Endothelial cell of umbilical vein (primary cell): ENCODE measurements around the gene ZSWIM6. TPM values are rescaled to one million over a fixed set of nuclear protein-coding genes. Genes with fewer than 3 reads are reported as not detected.

Source experiments
- BruUV-seq: library from RNA; stranded (reverse); fragments of 400-500 nt; replicated peaks from 2 replicates; lab custom pipeline; 2021; lab: Mats Ljungman, UMichigan
- CTCF ChIA-PET: fragments of 300-600, 350-600 bp; sonication (Branson Sonifier 250); formaldehyde crosslinking; loops from one replicate; lab custom pipeline; 2021; ENCODE audit warnings: antibody characterized with exemption, inconsistent platforms; lab: Charles Lee
- POLR2A ChIA-PET: fragments of 300-600, 350-600 bp; sonication (Branson Sonifier 250); formaldehyde crosslinking; loops from one replicate; lab custom pipeline; 2021; ENCODE audit warnings: antibody characterized with exemption, inconsistent platforms; lab: Charles Lee
- DNase-seq: peaks from one replicate; pipeline ENCODE4 v3.0.0-alpha.2; 2011; ENCODE audit warnings: low read depth, low spot score
- FAIRE-seq: peaks from 2 replicates; lab custom pipeline; 2011; peaks lifted over from hg19 to GRCh38; lab: Jason Lieb, UNC
- H2AFZ ChIP-seq: 2 replicates; pipeline ENCODE4 v1.6.0; 2012; ENCODE audit warnings: low read depth, low read length, control low read depth, inconsistent platforms
- H3K27ac ChIP-seq: 2 replicates; pipeline ENCODE4 v1.5.1; 2011; ENCODE audit warnings: low read depth, mild to moderate bottlenecking, control low read depth, low read length, moderate library complexity; ENCODE audit not compliant: insufficient read depth
- H3K27me3 ChIP-seq, 2 experiments: 2 replicates each; pipeline versions ENCODE4 v1.6.0 to v1.6.1; 2011; ENCODE audit warnings: low read length in 2 of 2, mixed read lengths in 1 of 2; ENCODE audit not compliant: control insufficient read depth in 2 of 2, insufficient read depth in 2 of 2
- H3K36me3 ChIP-seq, 2 experiments: 2 replicates in 1 of 2; 3 replicates in 1 of 2; pipeline ENCODE4 v1.5.1; 2011; ENCODE audit warnings: low read length in 2 of 2, mild to moderate bottlenecking in 1 of 2, moderate library complexity in 1 of 2; ENCODE audit not compliant: control insufficient read depth in 2 of 2, insufficient read depth in 2 of 2; ENCODE audit errors: extremely low read depth in 1 of 2
- H3K4me1 ChIP-seq: 3 replicates; pipeline ENCODE4 v1.5.1; 2011; ENCODE audit warnings: mild to moderate bottlenecking, low read length; ENCODE audit not compliant: control insufficient read depth, insufficient read depth; ENCODE audit errors: extremely low read depth
- H3K4me2 ChIP-seq: 2 replicates; pipeline ENCODE4 v1.6.1; 2011; ENCODE audit warnings: low read length, control low read depth, mixed read lengths; ENCODE audit not compliant: insufficient read depth
- H3K4me3 ChIP-seq, 3 experiments: fragments of 200-600 bp in 1 of 3; sonication (generic), shearing (Covaris generic) in 1 of 3; replicated peaks in 1 of 3; 2 replicates each; pipeline ENCODE4 v1.5.1; 2011 to 2016; ENCODE audit warnings: control low read depth in 3 of 3, low read length in 3 of 3, mild to moderate bottlenecking in 2 of 3, inconsistent platforms in 1 of 3, low read depth in 1 of 3, moderate library complexity in 1 of 3; ENCODE audit not compliant: insufficient read depth in 1 of 3
- H3K79me2 ChIP-seq: 2 replicates; pipeline ENCODE4 v1.6.0; 2012; ENCODE audit warnings: low read length, inconsistent platforms; ENCODE audit not compliant: control insufficient read depth, insufficient read depth
- H3K9ac ChIP-seq: replicated peaks from 2 replicates; pipeline ENCODE3; 2011; ENCODE audit warnings: low read length, control low read depth; ENCODE audit not compliant: insufficient read depth; ENCODE audit errors: extremely low read depth
- H3K9me1 ChIP-seq: replicated peaks from 3 replicates; pipeline ENCODE4 v1.6.0; 2011; ENCODE audit warnings: mild to moderate bottlenecking, low read length; ENCODE audit not compliant: control insufficient read depth, insufficient read depth; ENCODE audit errors: extremely low read depth
- H3K9me3 ChIP-seq: replicated peaks from 2 replicates; pipeline ENCODE4 v1.5.1; 2012; ENCODE audit warnings: low read length, inconsistent platforms; ENCODE audit not compliant: control insufficient read depth, insufficient read depth
- H4K20me1 ChIP-seq: replicated peaks from 2 replicates; pipeline ENCODE3; 2011; ENCODE audit warnings: mild to moderate bottlenecking, low read length; ENCODE audit not compliant: control insufficient read depth, insufficient read depth; ENCODE audit errors: extremely low read depth
- EZH2 ChIP-seq: IDR thresholded peaks from 2 replicates; pipeline ENCODE4 v1.6.1; 2012; ENCODE audit warnings: borderline replicate concordance, low read depth, mild to moderate bottlenecking, moderate library complexity, low read length, inconsistent platforms; ENCODE audit not compliant: severe bottlenecking
- FOS ChIP-seq: IDR thresholded peaks from 2 replicates; pipeline ENCODE4 v1.6.1; 2011; ENCODE audit warnings: mild to moderate bottlenecking, low read length, moderate library complexity, borderline replicate concordance; ENCODE audit not compliant: insufficient read depth
- GATA2 ChIP-seq: IDR thresholded peaks from 2 replicates; pipeline ENCODE4 v1.7.0; 2011; ENCODE audit warnings: low read depth, mild to moderate bottlenecking, moderate library complexity, mixed read lengths, low read length; ENCODE audit not compliant: insufficient read length, insufficient read depth
- JUN ChIP-seq: IDR thresholded peaks from 2 replicates; pipeline ENCODE4 v1.6.1; 2011; ENCODE audit warnings: borderline replicate concordance, low read depth; ENCODE audit not compliant: insufficient read length, insufficient read depth
- MAX ChIP-seq: IDR thresholded peaks from 2 replicates; pipeline ENCODE4 v1.6.1; 2011; ENCODE audit not compliant: insufficient read depth, insufficient read length
- MYC ChIP-seq: IDR thresholded peaks from one replicate; pipeline ENCODE4 v1.6.1; 2011; ENCODE audit warnings: mild to moderate bottlenecking, low read depth, low read length
- POLR2A ChIP-seq: IDR thresholded peaks from 2 replicates; pipeline ENCODE4 v1.6.1; 2012; ENCODE audit warnings: low read depth, mild to moderate bottlenecking, control low read depth, low read length
- POLR2AphosphoS5 ChIP-seq: IDR thresholded peaks from 2 replicates; pipeline ENCODE4 v1.6.1; 2012; ENCODE audit warnings: low read depth, mild to moderate bottlenecking, control low read depth, low read length, moderate library complexity; ENCODE audit not compliant: insufficient read depth
- dilution Hi-C: fragments of 300-500 bp; cut with MboI; formaldehyde crosslinking; loops from one replicate; pipeline ENCODE4 v1.15.0; 2019; ENCODE audit warnings: low sequenced_read_pairs; ENCODE audit not compliant: extremely low pct_ligation_motif_present
- intact Hi-C: fragments of 100-400 bp; cut with micrococcal nuclease; formaldehyde crosslinking; loops from one replicate; pipeline ENCODE4 v1.10.0; 2022
- polyA plus RNA-seq, 4 experiments: library from polyadenylated mRNA; depleted of rRNA in 3 of 4; stranded (reverse) in 3 of 4; unstranded in 1 of 4; fragments of >200 nt; gene quantifications; 2 replicates each; pipeline versions ENCODE4 v1.2.1 to v1.2.3, GENCODE V29; 2011 to 2012; ENCODE audit warnings: missing spikeins in 1 of 4
- total RNA-seq: library from RNA; stranded (reverse); gene quantifications from 2 replicates; pipeline ENCODE4 v1.2.3, GENCODE V29; 2021
- TF ChIP-seq, protein P1 (sequence below), 2 donors: IDR thresholded peaks; 1 replicate in 1 of 2; 2 replicates in 1 of 2; pipeline ENCODE4 v1.5.1; 2011; ENCODE audit warnings: low read length in 2 of 2, mild to moderate bottlenecking in 2 of 2, moderate library complexity in 2 of 2, control low read depth in 1 of 2, inconsistent platforms in 1 of 2, low read depth in 1 of 2; ENCODE audit not compliant: insufficient read depth in 1 of 2; ENCODE audit errors: extremely low read depth in 1 of 2

The ZSWIM6 gene
- total and polyA plus RNA-seq, 2 donors (not counting 3 experiments of a cell fraction or from before 2014, with no cell fraction given), result 14.9 to 25.3 TPM

- Histone ChIP-seq H3K9me3 (peaks cover 2% of the 10 kb centered on the region), H3K36me3 (no peaks in the 10 kb centered on the region), H3K27me3 (no peaks in the 10 kb centered on the region), H3K27ac (no peak overlapping the region), H3K79me2 (peaks cover 97% of the 10 kb centered on the region), H4K20me1 (peaks cover 27% of the 10 kb centered on the region), H3K9ac (no peak overlapping the region), H3K4me1 (no peaks in the 10 kb centered on the region), H2AFZ (no peak overlapping the region), H3K9me1 (no peaks in the 10 kb centered on the region), H3K4me2 (no peak overlapping the region), H3K4me3 (no peak overlapping the region)
- DNase-seq, result no peak
- FAIRE-seq, result no peak
- BruUV-seq, result no TSS peak
- intact Hi-C loops (no loop called here), dilution Hi-C loops (no loop called here)
- ChIA-PET POLR2A (interaction anchor here (0.6 to 0.7 kb wide), 2 partner anchors 22 to 135 kb away, joined by 3 to 4 read pairs; no protein-coding TSS in a partner anchor), CTCF (interaction anchor here (0.7 to 1.5 kb wide), 4 partner anchors 9 to 55 kb away, joined by 3 read pairs; no protein-coding TSS in a partner anchor)
- TF ChIP-seq POLR2AphosphoS5, result no peak
- TF ChIP-seq MAX, result no peak
- TF ChIP-seq FOS, result no peak
- no peak for TF ChIP-seq MYC
- TF ChIP-seq, protein P1, sequence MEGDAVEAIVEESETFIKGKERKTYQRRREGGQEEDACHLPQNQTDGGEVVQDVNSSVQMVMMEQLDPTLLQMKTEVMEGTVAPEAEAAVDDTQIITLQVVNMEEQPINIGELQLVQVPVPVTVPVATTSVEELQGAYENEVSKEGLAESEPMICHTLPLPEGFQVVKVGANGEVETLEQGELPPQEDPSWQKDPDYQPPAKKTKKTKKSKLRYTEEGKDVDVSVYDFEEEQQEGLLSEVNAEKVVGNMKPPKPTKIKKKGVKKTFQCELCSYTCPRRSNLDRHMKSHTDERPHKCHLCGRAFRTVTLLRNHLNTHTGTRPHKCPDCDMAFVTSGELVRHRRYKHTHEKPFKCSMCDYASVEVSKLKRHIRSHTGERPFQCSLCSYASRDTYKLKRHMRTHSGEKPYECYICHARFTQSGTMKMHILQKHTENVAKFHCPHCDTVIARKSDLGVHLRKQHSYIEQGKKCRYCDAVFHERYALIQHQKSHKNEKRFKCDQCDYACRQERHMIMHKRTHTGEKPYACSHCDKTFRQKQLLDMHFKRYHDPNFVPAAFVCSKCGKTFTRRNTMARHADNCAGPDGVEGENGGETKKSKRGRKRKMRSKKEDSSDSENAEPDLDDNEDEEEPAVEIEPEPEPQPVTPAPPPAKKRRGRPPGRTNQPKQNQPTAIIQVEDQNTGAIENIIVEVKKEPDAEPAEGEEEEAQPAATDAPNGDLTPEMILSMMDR (IDR thresholded peaks at IDR 0.05; ENCODE audit: extremely low read depth in 1 of 2, insufficient read depth in 1 of 2, low read depth in 1 of 2, low read length in 2 of 2), result no peak
- TF ChIP-seq EZH2, result no peak
- TF ChIP-seq JUN, result no peak
- TF ChIP-seq POLR2A, result no peak
- TF ChIP-seq GATA2, result no peak
These were observed 21.2 kb downstream of the ZSWIM6 start for GRCh38 chr5:61353293-61353692.
